SH-SY5Y (cell line): ENCODE measurements around the gene SDK1.

Experiments used
- GATA2 ChIP-seq: IDR thresholded peaks from 2 replicates; pipeline ENCODE4 v1.6.1; 2011; ENCODE audit warnings: mild to moderate bottlenecking, low read depth, low read length
- GATA3 ChIP-seq: IDR thresholded peaks from 2 replicates; pipeline ENCODE4 v1.6.1; 2011; ENCODE audit warnings: low read depth, mild to moderate bottlenecking, low read length, moderate library complexity

The SDK1 gene

DNA sequence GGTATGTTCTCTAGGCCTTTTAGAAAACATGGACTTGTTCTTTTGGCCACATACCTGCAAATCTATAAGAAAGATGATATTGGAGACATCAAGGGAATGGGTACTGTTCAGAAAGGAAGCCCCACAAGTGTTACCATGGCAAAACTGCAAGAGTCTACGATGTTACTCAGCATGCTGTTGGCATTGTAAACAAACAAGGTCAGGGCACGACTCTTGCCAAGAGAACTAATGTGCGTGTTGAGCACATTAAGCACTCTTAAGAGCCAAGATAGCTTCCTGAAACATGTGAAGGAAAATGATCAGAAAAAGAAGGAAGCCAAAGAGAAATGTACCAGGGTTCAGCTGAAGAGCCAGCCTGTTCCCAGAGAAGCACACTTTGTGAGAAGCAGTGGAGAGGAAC is 37.1 kb downstream of the SDK1 start:
- no peak for TF ChIP-seq GATA3
- no peak for TF ChIP-seq GATA2

- TF ChIP-seq GATA3 (no peak), GATA2 (no peak)
Observed at GRCh38 chr7:3345699-3346481, 44.8 kb downstream of the SDK1 start.

DNA sequence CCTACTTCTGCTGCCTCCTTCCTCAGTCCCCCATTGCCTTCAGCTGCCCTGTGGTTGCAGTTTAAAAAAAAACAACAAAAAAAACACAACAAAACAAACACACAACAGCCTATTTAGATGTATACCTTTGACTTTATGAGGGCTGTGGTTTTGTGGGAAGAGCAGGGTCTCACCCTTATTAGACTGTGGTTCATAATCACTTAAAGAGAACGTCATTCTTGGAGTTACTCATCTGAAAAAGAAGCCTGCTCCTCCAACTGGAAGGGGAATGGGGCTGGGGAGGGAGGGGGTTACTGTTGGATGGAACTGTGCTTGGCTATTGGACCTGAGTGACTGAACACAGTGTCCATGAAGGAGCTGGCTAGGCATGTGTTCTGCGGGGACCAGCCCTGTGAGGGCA is 48.1 kb downstream of the SDK1 start:
- TF ChIP-seq GATA3 (no peak), GATA2 (no peak)

GRCh38 chr7:3356173-3356572 is 55.1 kb downstream of the SDK1 start:
- TF ChIP-seq GATA3 (no peak), GATA2 (no peak)

DNA sequence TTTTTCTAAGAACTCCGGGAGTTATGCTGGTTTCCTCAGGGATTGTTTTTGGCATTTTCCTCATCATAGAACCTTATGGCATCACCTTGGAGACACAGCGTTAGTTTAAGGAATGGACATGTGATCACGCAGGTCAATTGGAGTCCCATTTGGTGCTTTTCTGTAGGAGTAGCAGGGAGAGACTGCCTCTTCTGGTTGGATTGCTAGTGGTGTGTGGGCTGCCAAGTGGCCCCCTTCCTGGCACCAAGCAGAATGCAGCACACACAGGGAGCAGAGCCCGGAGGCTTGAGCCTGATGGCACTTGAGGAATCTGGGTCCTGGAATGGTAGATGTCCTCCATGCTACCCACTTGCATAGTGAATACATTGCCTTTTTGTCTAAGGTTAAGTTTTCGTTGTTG is 57.9 kb downstream of the SDK1 start:
- TF ChIP-seq GATA3 (no peak), GATA2 (no peak)

DNA sequence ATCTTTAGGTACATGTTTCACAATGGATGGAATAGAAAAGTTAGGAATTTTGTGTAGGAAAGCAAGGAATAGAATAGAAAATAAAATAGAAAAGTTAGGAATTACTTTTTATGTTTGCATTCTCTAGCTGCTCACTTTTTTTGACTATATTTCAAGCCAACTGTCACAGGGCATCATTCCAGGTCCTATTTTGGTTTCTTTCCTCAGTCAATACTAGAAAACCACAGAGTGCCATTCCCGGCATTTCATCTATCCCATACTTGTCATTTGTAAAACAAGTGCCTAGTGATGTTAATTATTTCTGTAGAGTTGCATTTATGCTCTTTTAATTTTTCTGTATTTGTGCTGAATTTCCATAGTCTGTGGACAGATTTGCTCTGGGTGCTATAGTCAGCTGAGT is 66.2 kb downstream of the SDK1 start:
- TF ChIP-seq GATA3, result no peak
- TF ChIP-seq GATA2, result no peak

DNA sequence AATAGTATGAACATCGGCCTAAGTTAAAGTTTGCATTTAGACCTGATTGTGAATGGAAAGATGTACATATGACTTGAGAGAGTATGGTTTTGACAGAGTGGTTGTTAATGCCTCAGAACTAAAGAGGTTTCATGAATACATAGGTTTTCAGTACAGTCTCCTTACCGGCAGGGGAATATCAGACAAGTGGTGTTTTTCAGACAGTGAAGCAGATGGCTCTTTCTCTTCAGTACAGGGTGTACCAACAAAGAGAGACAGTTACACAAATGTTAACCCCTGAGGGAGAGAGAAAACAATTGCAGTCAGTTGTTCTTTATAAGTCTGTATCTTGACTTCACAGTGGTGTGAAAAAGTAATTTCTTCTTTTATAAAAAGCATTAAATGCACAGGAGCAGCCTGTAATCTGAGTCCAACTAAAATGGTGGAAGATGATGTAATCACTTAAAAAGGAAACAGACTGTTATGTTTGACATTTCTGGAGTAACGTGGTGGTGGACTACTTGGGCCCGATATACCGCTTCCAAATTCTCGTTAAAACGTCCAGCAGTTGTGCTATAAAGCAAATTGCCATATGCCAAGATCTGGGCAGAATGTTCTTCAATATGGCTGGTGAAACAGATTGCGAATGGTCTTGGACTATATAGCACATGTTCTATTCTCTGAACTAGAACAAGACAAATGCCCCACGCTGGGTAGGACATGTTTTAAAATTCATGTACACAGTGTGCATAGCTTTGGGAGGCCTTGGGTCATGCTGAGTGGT is 69.2 kb downstream of the SDK1 start:
- TF ChIP-seq GATA3 (no peak), GATA2 (no peak)

- TF ChIP-seq GATA2, result no peak
- no peak for TF ChIP-seq GATA3
Observed at GRCh38 chr7:3370921-3371320, 69.9 kb downstream of the SDK1 start.

DNA sequence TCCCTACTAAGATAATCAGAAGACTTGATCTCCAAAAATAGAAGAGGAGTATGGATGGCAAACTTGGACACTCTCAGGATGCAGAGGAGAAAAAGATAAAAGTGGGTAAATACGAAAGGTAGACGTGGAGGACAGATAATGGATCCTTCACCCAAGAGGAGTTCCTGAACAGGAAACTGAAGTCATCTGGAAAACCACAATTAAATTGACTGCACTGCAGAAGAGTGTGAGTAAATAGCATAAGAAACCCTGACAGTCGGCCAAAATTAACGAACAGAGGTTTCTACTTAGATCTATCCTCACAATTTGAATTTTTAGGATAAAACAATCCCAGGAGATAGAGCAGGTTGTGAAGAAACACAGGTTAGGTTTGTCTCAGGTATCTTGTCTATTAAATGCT is 70.5 kb downstream of the SDK1 start:
- TF ChIP-seq GATA2 (no peak), GATA3 (no peak)

DNA sequence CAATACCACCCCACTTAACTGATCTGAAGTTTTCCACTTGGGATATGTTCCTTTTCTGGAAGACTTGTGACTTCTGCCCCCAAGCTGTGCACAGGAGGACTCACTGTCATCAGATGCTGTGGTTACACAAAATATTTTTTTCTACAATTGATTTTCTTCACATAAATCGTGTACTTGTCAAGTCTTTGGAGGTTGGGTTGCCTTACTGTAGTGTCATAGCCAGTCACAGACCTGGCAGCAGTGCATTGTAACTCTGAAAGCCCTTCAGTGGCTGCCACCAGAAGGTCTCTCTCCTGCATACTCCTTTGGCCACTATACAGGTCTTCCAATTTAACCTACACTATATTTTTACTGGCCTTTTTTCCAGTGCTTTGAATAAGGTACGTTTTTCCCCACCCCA is 73.2 kb downstream of the SDK1 start:
- TF ChIP-seq GATA2, result no peak
- no peak for TF ChIP-seq GATA3

- TF ChIP-seq GATA3, result no peak
- TF ChIP-seq GATA2, result no peak
Observed at GRCh38 chr7:3378390-3379150, 77.5 kb downstream of the SDK1 start.

GRCh38 chr7:3380034-3380433 is 79.0 kb downstream of the SDK1 start:
- TF ChIP-seq GATA3, result no peak
- no peak for TF ChIP-seq GATA2

- no peak for TF ChIP-seq GATA3
Observed at GRCh38 chr7:3380886-3381685, 80.0 kb downstream of the SDK1 start.

- TF ChIP-seq GATA2 (no peak), GATA3 (no peak)
Observed at GRCh38 chr7:3386423-3387190, 85.6 kb downstream of the SDK1 start.
